Mesenchymal stem cell (in vitro differentiated cells and primary cell): ENCODE data around the gene DACT1.

Experiments used
- DNase-seq: peaks from one replicate; pipeline ENCODE4 v3.0.0-alpha.2; 2013
- H2AFZ ChIP-seq: one replicate; pipeline ENCODE4 v1.6.1; 2013; ENCODE audit warnings: low read depth, mild to moderate bottlenecking, control low read depth, inconsistent platforms, low read length, moderate library complexity
- H2AK5ac ChIP-seq: 2 replicates; pipeline ENCODE4 v1.6.1; 2013; ENCODE audit warnings: low read length, moderate library complexity, mild to moderate bottlenecking, inconsistent platforms; ENCODE audit not compliant: severe bottlenecking
- H2BK120ac ChIP-seq: one replicate; pipeline ENCODE4 v1.6.1; 2013; ENCODE audit warnings: low read depth, mild to moderate bottlenecking, inconsistent platforms, low read length, moderate library complexity
- H2BK12ac ChIP-seq, 2 experiments: one replicate each; pipeline ENCODE4 v1.6.1; 2013; ENCODE audit warnings: inconsistent platforms in 2 of 2, low read length in 2 of 2, mild to moderate bottlenecking in 2 of 2, moderate library complexity in 2 of 2, control low read depth in 1 of 2
- H2BK15ac ChIP-seq: one replicate; pipeline ENCODE4 v1.6.1; 2013; ENCODE audit warnings: mild to moderate bottlenecking, low read depth, inconsistent platforms; ENCODE audit not compliant: poor library complexity, severe bottlenecking
- H2BK5ac ChIP-seq: 2 replicates; pipeline ENCODE4 v1.6.1; 2013; ENCODE audit warnings: low read depth, mild to moderate bottlenecking, low read length, control low read depth, inconsistent platforms; ENCODE audit not compliant: poor library complexity, severe bottlenecking
- H3K14ac ChIP-seq, 2 experiments: one replicate each; pipeline ENCODE4 v1.6.1; 2013; ENCODE audit warnings: inconsistent platforms in 2 of 2, low read length in 2 of 2, control low read depth in 1 of 2, mild to moderate bottlenecking in 1 of 2, moderate library complexity in 1 of 2
- H3K18ac ChIP-seq, 2 experiments: one replicate each; pipeline ENCODE4 v1.6.1; 2013; ENCODE audit warnings: inconsistent platforms in 2 of 2, low read length in 2 of 2, control low read depth in 1 of 2, low read depth in 1 of 2, mild to moderate bottlenecking in 1 of 2
- H3K23ac ChIP-seq, 2 experiments: one replicate each; pipeline ENCODE4 v1.6.1; 2013; ENCODE audit warnings: inconsistent platforms in 2 of 2, low read length in 2 of 2, mild to moderate bottlenecking in 2 of 2, moderate library complexity in 2 of 2, control low read depth in 1 of 2
- H3K27ac ChIP-seq: 2 replicates; pipeline ENCODE4 v1.5.1; 2013; ENCODE audit warnings: mild to moderate bottlenecking, moderate library complexity, low read length, control low read depth, inconsistent platforms; ENCODE audit not compliant: poor library complexity, severe bottlenecking
- H3K27me3 ChIP-seq, 2 experiments: 2 replicates each; pipeline versions ENCODE4 v1.6.1 to v1.7.0; 2013; ENCODE audit warnings: low read length in 2 of 2, mild to moderate bottlenecking in 2 of 2, moderate library complexity in 2 of 2, control low read depth in 1 of 2, inconsistent platforms in 1 of 2; ENCODE audit not compliant: control insufficient read depth in 1 of 2, insufficient read depth in 1 of 2
- H3K36me3 ChIP-seq, 2 experiments: 2 replicates each; pipeline versions ENCODE4 v1.6.1 to v1.7.0; 2013; ENCODE audit warnings: low read length in 2 of 2, control low read depth in 1 of 2, inconsistent platforms in 1 of 2, low read depth in 1 of 2, mild to moderate bottlenecking in 1 of 2; ENCODE audit not compliant: insufficient read depth in 2 of 2, control insufficient read depth in 1 of 2
- H3K4ac ChIP-seq, 2 experiments: one replicate each; pipeline ENCODE4 v1.6.1; 2013; ENCODE audit warnings: inconsistent platforms in 2 of 2, low read length in 2 of 2, mild to moderate bottlenecking in 2 of 2, moderate library complexity in 2 of 2, control low read depth in 1 of 2, low read depth in 1 of 2
- H3K4me1 ChIP-seq: 2 replicates; pipeline ENCODE4 v1.6.1; 2013; ENCODE audit warnings: low read depth, low read length, control low read depth; ENCODE audit not compliant: control insufficient read depth, insufficient read depth
- H3K4me2 ChIP-seq: 2 replicates; pipeline ENCODE4 v1.6.1; 2013; ENCODE audit warnings: low read length, mild to moderate bottlenecking, inconsistent platforms; ENCODE audit not compliant: poor library complexity, severe bottlenecking
- H3K4me3 ChIP-seq, 2 experiments: 2 replicates each; pipeline versions ENCODE4 v1.5.1 to v1.7.0; 2013; ENCODE audit warnings: low read length in 2 of 2, mild to moderate bottlenecking in 2 of 2, control low read depth in 1 of 2, low read depth in 1 of 2; ENCODE audit not compliant: insufficient read depth in 1 of 2
- H3K79me1 ChIP-seq: replicated peaks from 2 replicates; pipeline ENCODE4 v1.6.1; 2013; ENCODE audit warnings: mild to moderate bottlenecking, control low read depth, low read length, inconsistent platforms; ENCODE audit not compliant: poor library complexity, severe bottlenecking
- H3K9ac ChIP-seq: 2 replicates; pipeline ENCODE4 v1.7.0; 2013; ENCODE audit warnings: mild to moderate bottlenecking, low read length, moderate library complexity
- H3K9me3 ChIP-seq: 2 replicates; pipeline ENCODE4 v1.7.0; 2013; ENCODE audit warnings: mild to moderate bottlenecking, low read length; ENCODE audit not compliant: control insufficient read depth
- H4K8ac ChIP-seq: one replicate; pipeline ENCODE4 v1.6.1; 2013; ENCODE audit warnings: inconsistent platforms, mild to moderate bottlenecking, low read length, moderate library complexity
- H4K91ac ChIP-seq: one replicate; pipeline ENCODE4 v1.6.1; 2013; ENCODE audit warnings: mild to moderate bottlenecking, low read length, inconsistent platforms
- WGBS: methylation state at CpG from one replicate; pipeline ENCODE4 v1.1.7; 2013; ENCODE audit warnings: mixed read lengths; 5-methylcytosine and 5-hydroxymethylcytosine counted together

The DACT1 gene

GRCh38 chr14:58605465-58605864, 32.3 kb upstream of the DACT1 start:
- no peak overlapping the region for H3K27ac ChIP-seq
- no peaks in the 10 kb centered on the region for H3K4me1 ChIP-seq
- WGBS = 90% methylated on average over 4 of the region's 4 CpGs
- no peak overlapping the region for H3K14ac ChIP-seq
- no peak overlapping the region for H3K4me3 ChIP-seq
- H4K8ac ChIP-seq = no peak overlapping the region
- H2AFZ ChIP-seq = no peak overlapping the region
- no peak overlapping the region for H2BK120ac ChIP-seq
- H3K9me3 ChIP-seq = no peaks in the 10 kb centered on the region
- no peak overlapping the region for H2AK5ac ChIP-seq
- no peak overlapping the region for H3K4ac ChIP-seq
- no peak overlapping the region for H3K23ac ChIP-seq
- no peak overlapping the region for H2BK12ac ChIP-seq
- no peak for DNase-seq
- H2BK5ac ChIP-seq = no peak overlapping the region
- no peak overlapping the region for H4K91ac ChIP-seq
- H3K27me3 ChIP-seq = peaks cover 0 to 6% of the 10 kb centered on the region in 2 experiments
- no peaks in the 10 kb centered on the region for H3K36me3 ChIP-seq
- H2BK15ac ChIP-seq = no peak overlapping the region
- H3K79me1 ChIP-seq = no peaks in the 10 kb centered on the region
- H3K4me2 ChIP-seq = no peak overlapping the region
- H3K18ac ChIP-seq = no peak overlapping the region
- H3K9ac ChIP-seq = no peak overlapping the region

GRCh38 chr14:58607131-58607951, 30.4 kb upstream of the DACT1 start:
- Histone ChIP-seq H3K9ac (no peak overlapping the region), H2BK12ac (no peak overlapping the region), H3K18ac (no peak overlapping the region), H2BK15ac (no peak overlapping the region), H2BK5ac (no peak overlapping the region), H3K4ac (no peak overlapping the region), H2AK5ac (no peak overlapping the region), H3K14ac (no peak overlapping the region), H3K27me3 (peaks cover 0 to 6% of the 10 kb centered on the region in 2 experiments), H4K8ac (no peak overlapping the region), H3K9me3 (no peaks in the 10 kb centered on the region), H3K4me3 (peak overlapping the region in 1 of 2 experiments; percentile 16), H3K79me1 (no peaks in the 10 kb centered on the region), H2BK120ac (no peak overlapping the region), H2AFZ (no peak overlapping the region), H3K23ac (no peak overlapping the region), H3K4me2 (no peak overlapping the region), H3K36me3 (no peaks in the 10 kb centered on the region), H3K4me1 (no peaks in the 10 kb centered on the region), H3K27ac (no peak overlapping the region), H4K91ac (no peak overlapping the region)
- no peak for DNase-seq
- WGBS = 51% methylated on average over 7 of the region's 7 CpGs

- H4K8ac ChIP-seq = no peak overlapping the region
- no peak overlapping the region for H3K9ac ChIP-seq
- no peak overlapping the region for H2BK15ac ChIP-seq
- no peaks in the 10 kb centered on the region for H3K9me3 ChIP-seq
- no peak overlapping the region for H3K14ac ChIP-seq
- H2AFZ ChIP-seq = no peak overlapping the region
- no peaks in the 10 kb centered on the region for H3K4me1 ChIP-seq
- H2BK12ac ChIP-seq = no peak overlapping the region
- peak; percentile 6 for DNase-seq
- H3K36me3 ChIP-seq = no peaks in the 10 kb centered on the region
- no peak overlapping the region for H2AK5ac ChIP-seq
- H3K4me2 ChIP-seq = no peak overlapping the region
- H2BK5ac ChIP-seq = no peak overlapping the region
- H4K91ac ChIP-seq = no peak overlapping the region
- no peak overlapping the region for H2BK120ac ChIP-seq
- H3K18ac ChIP-seq = no peak overlapping the region
- peaks cover 0 to 6% of the 10 kb centered on the region in 2 experiments for H3K27me3 ChIP-seq
- peak overlapping the region in 1 of 2 experiments; percentile 16 for H3K4me3 ChIP-seq
- no CpG with 5 or more reads among the region's 3 CpGs for WGBS
- no peaks in the 10 kb centered on the region for H3K79me1 ChIP-seq
- no peak overlapping the region for H3K23ac ChIP-seq
- H3K27ac ChIP-seq = no peak overlapping the region
- no peak overlapping the region for H3K4ac ChIP-seq
Measured at GRCh38 chr14:58607952-58608317, 29.8 kb upstream of the DACT1 start.

GRCh38 chr14:58617619-58618018, 20.1 kb upstream of the DACT1 start:
- WGBS = no CpG with 5 or more reads among the region's 1 CpG
- Histone ChIP-seq H2AFZ (no peak overlapping the region), H3K4ac (no peak overlapping the region)

More at GRCh38 chr14:58617619-58618018, 20.1 kb upstream of the DACT1 start:
- H3K36me3 ChIP-seq = no peaks in the 10 kb centered on the region
- no peak overlapping the region for H3K18ac ChIP-seq
- H3K9me3 ChIP-seq = no peaks in the 10 kb centered on the region
- peak; percentile 36 for DNase-seq
- no peak overlapping the region for H3K14ac ChIP-seq
- no peak overlapping the region for H3K27ac ChIP-seq
- no peak overlapping the region for H3K9ac ChIP-seq
- H3K23ac ChIP-seq = no peak overlapping the region
- no peak overlapping the region for H2BK15ac ChIP-seq
- H3K4me2 ChIP-seq = no peak overlapping the region
- H2AK5ac ChIP-seq = no peak overlapping the region
- H4K91ac ChIP-seq = no peak overlapping the region
- no peak overlapping the region for H2BK120ac ChIP-seq
- H3K27me3 ChIP-seq = peaks cover 0 to 12% of the 10 kb centered on the region in 2 experiments
- no peak overlapping the region for H2BK12ac ChIP-seq
- H3K4me1 ChIP-seq = no peaks in the 10 kb centered on the region
- no peak overlapping the region for H2BK5ac ChIP-seq
- no peaks in the 10 kb centered on the region for H3K79me1 ChIP-seq
- H4K8ac ChIP-seq = no peak overlapping the region
- no peak overlapping the region for H3K4me3 ChIP-seq
